PC-3 (cell line): ENCODE data around the gene FANK1.
"Not testable (repeated sequence)": the region's sequence is repeated elsewhere in the genome, so short reads cannot be mapped to it uniquely, and the experiment has no call there.

Experiments
- EZH2 ChIP-seq: fragments of 300-600 bp; sonication (generic); IDR thresholded peaks from one replicate; pipeline ENCODE4 v1.6.1; 2017; ENCODE audit warnings: antibody characterized with exemption, mild to moderate bottlenecking, low read length; ENCODE audit not compliant: unreplicated experiment
- TF ChIP-seq, protein P1 (sequence below): fragments of 300-600 bp; sonication (generic); conservative IDR thresholded peaks from 2 replicates; pipeline ENCODE4 v1.5.1; 2017; ENCODE audit warnings: antibody characterized with exemption, low read depth, mild to moderate bottlenecking, low read length

DNA sequence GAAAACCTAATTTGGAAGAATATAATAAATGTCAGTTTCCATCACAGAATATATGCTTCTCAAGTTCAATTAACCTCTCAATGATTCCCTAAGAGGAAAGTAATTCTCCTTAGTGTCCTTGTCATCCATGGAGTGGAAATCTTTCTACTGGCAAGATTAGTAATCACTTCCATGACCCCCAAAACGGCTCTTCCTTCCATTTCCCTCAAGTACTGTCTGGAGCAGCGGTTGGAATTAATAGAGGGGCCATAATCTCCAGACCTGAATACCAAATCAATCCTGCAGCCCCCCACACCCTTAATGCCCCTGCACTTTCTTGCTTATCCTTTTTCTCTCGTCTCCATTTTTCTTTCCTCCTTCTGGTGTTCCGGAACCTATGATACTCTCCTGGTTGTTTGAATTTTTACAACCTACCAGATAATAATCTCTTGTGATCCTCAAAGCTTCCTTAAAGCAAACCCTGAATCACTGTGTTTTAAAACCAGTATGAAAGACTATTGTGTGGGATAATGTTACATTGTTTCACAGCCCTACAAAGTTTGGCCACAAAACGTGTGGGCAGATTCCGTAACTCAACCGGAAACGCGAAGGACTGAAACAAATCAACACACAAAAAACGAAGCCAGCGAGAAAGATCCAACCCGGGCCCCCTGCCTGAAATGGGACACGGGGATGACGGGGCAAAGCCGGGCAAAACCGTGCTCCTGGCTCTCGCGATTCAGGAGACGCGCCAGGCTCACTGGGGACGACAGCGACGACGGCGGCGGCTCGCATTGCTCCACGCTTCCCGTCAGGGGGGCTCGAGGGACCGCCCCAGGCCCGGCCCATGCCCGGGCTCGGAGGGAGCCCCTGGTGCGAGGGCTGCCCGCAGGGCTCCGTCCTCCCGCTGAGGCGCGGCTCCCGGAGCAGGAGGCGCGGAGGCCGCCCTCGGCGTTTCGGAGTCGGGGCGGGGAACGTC is 955 bp upstream of the FANK1 start:
- TF ChIP-seq, protein P1, sequence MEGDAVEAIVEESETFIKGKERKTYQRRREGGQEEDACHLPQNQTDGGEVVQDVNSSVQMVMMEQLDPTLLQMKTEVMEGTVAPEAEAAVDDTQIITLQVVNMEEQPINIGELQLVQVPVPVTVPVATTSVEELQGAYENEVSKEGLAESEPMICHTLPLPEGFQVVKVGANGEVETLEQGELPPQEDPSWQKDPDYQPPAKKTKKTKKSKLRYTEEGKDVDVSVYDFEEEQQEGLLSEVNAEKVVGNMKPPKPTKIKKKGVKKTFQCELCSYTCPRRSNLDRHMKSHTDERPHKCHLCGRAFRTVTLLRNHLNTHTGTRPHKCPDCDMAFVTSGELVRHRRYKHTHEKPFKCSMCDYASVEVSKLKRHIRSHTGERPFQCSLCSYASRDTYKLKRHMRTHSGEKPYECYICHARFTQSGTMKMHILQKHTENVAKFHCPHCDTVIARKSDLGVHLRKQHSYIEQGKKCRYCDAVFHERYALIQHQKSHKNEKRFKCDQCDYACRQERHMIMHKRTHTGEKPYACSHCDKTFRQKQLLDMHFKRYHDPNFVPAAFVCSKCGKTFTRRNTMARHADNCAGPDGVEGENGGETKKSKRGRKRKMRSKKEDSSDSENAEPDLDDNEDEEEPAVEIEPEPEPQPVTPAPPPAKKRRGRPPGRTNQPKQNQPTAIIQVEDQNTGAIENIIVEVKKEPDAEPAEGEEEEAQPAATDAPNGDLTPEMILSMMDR = not testable (repeated sequence)
- not testable (repeated sequence) for TF ChIP-seq EZH2
